ENCODE measurements around the gene STK4.

STK4 gene

DNA sequence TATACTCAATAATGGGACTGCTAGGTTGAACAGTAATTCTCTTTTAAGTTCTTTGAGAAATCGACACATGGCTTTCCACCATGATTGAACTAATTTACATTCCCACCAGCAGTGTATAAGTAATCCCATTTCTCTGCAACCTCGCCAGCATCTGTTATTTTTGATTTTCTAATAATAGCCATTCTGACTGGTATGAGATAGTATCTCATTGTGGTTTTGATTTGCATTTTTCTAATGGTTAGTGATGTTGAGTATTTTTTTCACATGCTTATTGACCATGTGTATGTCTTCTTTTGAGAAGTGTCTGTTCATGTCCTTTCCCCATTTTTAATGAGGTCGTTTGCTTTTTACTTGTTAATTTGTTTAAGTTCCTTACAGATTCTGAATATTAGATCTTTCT is 66.5 kb downstream of the STK4 start:
- DNase-seq: no peak

DNA sequence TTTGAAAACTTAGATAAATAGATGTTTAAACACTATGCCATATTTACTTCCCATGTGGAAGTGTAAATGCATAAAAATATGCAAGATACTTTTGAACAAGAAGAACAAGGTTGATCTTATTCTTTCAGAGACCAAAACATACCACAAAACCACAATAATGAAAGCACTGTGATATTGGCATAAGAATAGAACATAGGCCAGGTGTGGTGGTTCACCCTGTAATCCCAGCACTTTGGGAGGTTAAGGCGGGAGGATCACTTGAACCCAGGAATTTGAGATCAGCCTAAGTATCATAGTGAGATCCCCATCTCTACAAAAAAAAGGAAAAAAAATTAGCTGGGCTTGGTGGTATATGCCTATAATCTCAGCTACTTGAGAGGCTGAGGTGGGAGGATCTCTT is 68.1 kb downstream of the STK4 start:
- no peak for DNase-seq

DNA sequence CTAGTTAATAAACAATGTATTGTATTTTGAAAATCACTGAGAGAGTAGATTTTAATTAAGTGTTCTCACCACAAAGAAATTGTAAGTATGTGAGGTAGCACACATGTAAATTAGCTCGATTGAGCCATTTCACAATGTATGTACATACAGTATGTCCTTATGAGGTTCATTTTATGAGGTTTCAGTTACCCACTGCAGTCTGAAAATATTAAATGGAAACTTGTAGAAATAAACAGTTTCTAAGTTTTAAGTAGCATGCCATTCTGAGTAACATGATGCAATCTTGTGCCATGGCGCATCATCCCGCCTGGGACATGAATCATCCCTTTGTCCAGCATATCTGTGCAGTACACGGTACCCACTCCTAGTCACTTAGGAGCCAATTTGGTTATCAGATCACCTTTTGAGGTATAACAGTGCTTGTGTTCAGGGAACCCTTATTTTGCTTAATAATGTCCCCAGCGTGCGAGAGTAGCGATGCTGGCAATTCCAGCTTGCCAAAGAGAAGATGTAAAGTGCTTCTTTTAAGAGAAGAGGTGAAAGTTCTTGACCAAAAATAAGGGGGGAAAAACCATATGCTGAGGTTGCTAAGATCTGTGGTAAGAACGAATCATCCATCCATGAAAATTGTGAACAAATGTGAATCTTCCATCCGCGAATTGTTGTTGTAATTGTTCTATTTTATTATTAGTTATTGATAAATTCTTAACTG is 69.9 kb downstream of the STK4 start:
- DNase-seq: no peak

DNA sequence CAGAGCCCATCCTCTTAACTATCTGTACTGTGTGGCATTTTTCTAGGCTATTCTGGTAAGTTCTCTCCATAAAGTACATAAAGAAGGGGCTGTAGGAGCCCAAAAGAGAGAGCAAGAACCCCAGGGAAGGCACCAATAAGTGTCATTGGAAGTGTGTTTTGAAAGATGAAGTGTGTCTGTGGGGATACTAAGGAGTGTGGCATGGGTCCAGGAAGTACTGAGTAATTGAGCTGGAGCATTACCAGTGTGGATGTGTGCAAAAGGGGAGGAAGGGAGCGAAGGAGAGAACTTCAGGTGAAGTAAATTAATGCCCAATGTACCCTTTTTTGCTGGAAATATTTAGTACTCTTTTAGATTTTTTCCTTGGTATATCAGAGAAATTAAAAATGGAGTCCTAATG is 70.7 kb downstream of the STK4 start:
- no peak for DNase-seq

DNA sequence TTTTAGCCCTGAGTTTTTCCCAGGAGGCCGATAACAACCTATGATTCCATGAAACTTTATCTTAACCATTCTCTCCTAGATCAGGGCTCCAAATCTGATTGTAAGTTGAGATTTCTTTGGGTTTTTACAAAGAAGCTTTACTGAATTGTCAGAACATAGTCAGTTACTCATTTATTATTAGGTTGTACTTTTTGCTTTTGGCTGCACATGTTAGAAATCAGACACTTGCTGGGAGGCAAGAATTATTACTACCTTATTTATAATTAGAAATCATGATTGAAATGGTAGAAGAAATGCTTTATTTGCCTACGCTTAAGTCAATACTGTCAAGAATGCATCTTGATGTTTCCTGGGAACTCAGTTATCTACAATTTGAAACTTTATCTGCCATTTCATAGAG is 71.3 kb downstream of the STK4 start:
- no peak for DNase-seq

DNA sequence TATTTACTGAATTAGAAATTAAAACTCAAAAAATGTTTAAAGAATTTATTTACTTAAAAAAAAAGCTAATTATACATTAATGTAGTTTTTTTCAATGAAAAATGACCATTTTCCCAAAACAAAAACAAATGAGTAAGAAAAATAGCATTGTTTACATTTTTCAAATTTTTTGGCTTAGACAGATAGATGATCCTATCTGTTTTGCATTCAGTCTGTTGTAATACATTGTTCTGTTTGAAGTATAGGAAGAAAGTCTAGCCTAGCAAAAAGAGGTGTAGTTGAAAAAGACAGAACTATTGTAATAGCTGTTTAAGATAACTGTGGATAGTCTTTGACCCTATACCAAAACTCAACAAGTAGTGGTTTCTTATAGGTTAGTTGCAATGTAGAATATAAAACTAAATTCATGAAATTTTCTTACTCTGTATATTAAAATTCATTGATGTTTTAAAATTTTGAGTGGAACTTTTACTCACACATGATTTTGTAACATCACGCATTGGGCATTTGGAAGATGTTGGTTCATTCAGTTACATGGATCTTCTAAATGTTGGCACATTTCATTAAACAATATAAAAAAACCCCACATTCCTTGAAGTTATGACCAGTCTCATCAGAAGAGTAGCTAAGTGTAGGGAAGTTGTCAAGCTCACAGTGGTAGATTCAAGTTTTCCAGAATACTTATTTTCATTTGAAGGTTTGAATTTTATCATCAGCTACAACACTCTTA is 72.6 kb downstream of the STK4 start:
- DNase-seq: no peak

DNA sequence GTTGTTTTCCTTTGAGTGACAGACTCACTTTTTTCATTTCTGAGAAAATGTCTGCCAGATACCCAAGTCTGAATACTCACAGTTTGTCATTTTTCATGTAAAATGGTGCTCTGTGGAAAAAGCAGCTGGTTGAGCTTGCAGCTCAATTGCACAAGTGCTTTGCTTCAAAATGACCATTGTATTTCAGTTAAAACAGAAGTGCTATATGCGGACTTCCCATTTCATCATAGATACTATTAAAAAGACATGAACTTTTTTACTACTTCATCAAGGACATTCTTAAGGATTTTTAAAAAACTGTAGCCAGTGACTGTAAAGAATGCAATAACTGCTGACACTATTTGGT is 73.1 kb downstream of the STK4 start:
- no peak for DNase-seq

DNA sequence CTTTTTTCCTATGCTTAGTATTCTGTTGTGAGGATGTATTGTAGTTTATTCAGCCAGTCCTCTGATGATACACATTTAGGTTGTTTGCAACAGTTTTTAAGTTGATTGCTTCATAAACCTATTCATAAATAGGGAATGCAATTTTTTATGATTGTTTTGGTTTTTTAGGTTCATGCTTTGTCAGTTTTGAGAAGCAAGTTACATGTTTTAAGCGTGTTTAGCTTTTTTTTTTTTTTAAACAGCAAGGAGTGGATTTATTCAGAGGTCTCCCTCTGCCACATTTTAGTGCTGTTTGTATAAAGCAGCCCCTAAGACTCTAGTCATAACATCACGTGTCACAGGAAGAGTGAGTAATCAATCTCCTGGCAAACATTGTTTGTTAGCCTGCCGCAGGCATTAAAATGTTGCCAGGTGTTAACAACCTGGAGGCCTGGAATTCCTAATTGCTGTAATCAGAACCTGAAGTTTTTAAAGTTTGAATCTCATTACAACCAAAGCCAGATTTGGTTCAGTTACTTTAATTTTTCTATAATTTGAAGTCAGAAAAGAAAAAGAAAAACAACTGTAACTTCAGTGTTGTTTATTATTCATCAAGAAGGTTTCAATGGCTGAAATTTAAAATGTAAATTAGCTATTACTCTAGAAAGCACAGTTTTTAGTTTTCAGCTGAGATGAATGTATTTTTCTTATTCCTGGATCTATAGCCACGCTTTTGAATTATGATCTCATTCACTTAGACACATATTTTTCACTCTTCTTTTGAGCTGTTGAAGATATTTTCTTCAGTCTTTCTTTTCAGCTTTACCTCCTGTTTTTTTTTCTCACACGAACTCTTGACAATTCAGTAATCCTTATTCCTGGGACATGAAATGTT is 75.4 kb downstream of the STK4 start:
- no peak for DNase-seq

DNA sequence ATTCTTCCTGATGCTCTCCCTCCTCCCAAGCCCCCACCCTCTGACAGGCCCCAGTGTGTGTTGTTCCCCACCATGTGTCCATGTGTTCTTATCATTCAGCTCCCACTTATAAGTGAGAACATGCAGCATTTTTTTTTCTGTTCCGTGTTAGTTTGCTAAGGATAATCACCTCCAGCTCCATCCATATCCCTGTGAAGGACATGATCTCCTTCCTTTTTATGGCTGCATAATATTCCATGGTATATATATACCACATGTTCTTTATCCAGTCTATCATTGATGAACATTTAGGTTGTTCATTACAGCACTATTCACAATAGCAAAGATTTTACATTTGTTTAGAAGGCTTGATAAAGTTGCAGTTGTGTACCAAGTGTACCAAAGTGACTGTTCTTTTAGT is 76.7 kb downstream of the STK4 start:
- no peak for DNase-seq

DNA sequence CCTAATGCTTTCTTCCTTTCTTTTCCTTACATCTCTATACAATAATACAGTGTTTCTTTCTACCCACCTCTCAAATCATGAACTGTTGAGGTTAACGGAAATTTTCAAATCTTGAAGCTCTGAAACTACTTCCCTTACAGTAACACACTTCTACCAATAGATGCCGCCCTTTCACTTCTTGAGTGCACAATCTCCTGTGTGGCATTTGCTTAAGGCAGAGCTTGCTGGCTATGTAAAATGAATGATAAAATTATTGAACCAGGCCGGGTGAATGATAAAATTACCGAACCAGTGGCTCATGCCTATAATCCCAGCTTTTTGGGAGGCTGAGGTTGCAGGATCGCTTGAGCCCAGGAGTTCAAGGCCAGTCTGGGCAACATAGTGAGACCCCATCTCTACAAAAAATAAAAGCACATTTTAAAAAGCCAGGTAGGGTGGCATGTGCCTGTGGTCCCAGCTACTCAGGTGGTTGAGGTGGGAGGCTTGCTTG is 77.8 kb downstream of the STK4 start:
- DNase-seq: peak; percentile 16

DNA sequence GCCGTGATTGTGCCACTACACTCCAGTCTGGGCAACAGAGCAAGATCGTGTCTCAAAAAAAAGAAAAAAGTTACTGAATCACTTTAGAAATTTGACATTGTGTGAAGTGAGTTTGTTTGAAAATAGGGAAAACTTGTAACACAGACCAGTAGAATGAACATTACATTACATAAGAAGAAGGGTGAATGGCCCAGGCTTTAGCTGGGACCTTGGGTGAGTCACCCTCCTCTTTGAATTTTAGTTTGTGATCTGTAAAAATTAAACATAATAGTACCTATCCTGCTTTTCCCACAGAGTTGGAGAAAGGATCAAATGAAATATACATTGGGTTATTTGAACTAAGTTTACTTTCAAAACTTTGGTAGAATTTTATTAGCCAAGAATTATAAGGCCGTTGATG is 78.3 kb downstream of the STK4 start:
- DNase-seq: no peak

DNA sequence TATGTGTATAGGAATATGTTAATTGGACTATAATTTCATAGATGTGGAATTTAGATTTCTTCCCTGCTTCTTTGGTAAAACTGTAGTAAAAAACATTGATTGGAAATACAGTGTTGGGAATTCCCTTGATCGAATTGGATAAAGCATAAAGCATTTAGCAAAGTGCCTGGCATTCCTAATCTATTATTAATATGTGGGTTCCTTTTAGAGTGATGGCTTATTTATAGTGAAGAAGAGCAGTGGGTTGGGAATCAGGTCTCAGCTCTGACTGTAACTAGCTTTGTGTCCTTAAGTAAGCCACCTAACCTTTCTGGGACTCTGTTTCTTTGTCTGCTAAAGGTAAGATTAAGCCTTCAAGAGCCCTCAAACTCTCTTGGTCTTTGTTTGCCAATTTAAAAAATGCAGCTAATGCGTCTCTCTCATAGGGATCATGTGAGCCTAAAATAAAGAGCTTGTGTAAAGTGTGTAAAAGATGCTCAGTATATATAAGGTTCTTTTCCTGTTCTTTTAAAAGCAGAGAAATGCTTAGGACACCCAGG is 81.3 kb downstream of the STK4 start:
- DNase-seq: no peak

DNA sequence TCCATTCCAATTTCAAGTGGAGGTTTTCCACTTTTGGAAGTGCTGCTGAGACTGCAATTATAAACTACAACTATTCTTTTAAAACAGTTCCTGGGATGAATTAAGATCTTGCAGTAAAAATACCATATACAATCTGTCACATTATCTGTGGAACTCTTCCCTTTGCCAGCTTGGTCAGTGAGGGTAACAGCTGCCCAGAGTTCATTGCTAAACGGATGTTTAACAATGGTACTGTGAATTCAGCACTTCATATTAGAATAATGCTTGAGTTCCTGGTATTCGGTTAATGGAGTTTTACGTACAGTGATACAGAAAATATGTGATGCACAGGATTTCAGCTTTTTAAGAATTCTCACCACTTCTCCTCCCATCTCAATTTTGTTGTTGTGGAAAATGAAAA is 83.1 kb downstream of the STK4 start:
- no peak for DNase-seq

DNA sequence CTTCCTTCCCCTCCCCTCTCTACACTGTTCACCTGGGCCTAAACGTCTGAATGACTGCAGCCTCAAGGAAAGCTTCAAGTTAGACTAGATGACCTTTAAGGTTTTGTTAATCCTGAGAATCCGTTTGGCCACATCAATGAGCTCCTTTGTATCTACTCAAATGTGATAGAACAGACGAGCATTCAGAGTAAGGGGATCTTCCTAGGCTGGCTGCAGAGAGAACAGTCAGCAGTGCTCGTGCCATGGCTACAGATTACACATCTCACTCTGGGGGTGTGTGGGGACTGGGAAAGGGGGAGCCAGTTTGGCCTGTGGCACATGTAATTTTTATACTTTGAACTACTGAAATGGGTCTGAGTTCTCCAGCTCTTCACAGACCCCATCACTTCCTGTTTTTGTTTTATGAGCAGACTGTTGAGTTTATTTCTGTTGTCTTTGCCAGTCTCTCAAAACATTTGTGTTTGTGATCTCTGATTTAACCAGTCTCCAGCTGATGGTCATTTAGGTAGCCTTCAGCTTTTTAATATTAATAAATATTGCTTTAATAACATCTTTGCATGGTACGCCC is 83.7 kb downstream of the STK4 start:
- DNase-seq: no peak

DNA sequence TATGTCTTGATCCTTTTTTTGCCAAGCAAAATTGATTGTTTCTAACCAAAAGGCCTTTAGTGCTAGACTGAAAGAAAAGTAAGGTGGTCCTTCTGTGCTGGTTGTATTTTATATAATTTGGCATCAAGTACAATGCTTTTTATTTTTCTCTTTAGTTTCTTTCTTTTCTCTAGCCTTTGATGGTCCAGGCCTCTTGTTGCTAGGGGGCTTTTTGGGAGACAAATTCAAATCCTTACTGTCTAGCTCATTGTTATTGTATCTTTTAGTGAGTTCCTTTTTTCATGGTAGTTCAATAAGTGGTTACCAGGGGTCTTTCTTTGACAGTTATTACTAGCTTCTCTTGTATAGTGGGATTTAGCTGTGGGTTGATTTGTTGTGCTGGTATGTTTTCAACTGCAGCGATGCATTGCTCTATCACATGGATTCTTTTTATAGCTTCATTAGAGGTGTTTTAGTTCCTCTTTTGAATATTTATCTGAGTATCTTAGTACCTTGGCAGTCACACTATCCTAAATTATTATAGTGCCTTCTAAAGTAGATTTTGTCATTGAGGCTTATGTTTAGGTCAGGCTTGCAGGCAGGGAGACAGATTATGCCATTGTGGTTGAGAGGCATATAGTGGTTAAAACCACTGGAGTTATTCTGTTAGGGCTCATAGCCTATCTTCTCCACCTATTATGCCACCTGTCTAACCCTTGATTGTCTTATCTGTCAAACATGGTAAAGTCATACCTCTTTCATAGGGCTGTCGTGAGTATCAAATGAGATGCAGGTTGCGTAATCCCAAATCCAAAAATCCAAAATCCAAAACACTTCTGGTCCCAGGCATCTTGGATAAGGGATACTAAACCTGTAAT is 85.1 kb downstream of the STK4 start:
- DNase-seq: no peak

DNA sequence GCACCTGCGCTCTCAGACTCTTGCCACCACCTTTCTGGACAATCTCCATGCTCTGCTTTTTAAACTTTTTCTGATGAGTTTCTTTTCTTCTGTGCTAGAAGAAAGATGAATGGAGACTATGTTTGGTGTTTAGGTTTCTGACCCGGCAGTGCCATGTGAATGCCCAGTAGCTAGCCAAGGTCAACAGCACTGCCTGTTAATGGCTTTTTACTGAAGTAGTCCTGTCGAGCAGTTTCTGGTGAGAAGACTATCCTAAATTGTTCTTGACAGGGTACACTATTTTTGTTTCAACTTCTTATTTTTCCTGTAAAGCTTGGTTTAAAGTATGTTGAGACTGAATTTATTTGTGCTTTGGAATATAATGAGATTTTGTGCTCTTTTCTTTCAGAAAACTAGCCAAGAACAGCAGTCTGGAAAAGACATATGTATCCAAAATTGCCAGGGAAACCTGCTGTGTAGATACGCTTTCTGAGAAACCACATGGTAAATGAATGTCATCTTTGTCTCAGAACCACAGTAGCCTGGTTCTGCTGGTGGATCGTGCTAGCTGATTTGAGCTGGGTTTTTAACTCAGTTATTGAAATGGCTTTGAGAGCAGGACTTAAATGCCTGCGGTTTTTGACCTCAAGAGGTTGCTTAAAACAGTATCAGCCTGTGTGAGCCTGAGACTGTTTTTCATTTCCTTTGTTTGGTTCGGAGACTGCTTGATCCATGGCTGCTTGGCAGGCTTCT is 86.6 kb downstream of the STK4 start:
- no peak for DNase-seq

DNA sequence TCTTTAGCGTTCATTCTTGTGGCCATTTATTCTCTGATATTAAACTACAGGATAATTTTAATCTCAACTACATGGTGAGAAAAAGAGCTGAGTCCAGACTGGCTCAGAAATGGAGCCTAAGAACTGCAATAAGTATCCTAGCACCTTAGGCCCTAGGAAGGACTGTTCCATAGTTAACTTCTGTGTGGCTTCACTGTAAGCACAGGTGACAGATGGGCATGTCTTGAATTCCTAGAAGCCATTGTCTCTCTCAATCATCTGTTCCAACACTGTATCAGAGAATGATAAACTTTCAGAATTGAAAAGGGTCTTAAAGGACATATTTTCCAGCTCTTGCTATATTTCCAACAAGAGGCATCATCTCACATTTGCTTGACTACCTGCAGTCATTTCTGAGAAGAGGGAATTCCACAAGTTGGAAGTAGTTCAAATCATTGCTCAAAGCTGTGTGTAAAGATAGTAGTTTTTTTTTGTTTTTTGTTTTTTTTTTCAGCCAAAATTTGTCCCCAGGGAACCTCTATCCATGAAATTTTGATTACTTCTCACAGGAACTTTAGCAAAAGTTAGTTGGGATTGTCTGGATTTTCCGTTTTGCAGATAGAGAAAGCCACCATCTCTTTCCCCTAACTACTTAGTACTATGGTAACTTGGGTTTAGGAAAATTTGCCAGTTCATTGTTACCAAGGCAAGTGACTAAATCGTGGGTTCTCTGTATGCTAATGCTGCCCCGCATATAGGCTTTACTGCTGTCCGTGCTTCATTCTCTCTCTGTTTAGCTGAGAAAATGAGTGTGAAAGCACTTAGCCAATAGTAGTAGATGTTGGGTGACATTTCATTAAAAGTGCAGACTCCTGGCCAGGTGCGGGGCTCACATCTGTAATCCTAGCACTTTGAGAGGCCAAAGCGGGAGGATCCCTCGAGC is 87.4 kb downstream of the STK4 start:
- DNase-seq: no peak

DNA sequence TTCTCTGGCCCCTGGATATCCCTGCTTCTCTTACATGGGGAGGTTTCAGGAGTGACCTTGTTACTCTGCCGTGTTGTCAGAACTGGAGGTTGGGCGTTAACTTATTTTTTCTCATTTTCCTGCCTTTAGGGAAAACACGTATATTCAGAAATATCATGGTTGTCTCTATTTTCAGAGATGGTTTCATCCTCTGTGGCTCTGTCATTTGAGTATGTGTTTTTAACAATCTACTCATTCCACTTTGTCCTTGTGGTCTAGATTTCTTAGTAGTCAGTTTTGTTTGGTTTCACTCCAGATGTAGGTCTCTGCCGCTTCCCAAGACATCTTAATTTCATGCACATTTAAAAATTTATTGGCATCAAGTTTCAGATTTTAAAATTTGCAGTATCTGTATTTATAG is 88.7 kb downstream of the STK4 start:
- DNase-seq: no peak

DNA sequence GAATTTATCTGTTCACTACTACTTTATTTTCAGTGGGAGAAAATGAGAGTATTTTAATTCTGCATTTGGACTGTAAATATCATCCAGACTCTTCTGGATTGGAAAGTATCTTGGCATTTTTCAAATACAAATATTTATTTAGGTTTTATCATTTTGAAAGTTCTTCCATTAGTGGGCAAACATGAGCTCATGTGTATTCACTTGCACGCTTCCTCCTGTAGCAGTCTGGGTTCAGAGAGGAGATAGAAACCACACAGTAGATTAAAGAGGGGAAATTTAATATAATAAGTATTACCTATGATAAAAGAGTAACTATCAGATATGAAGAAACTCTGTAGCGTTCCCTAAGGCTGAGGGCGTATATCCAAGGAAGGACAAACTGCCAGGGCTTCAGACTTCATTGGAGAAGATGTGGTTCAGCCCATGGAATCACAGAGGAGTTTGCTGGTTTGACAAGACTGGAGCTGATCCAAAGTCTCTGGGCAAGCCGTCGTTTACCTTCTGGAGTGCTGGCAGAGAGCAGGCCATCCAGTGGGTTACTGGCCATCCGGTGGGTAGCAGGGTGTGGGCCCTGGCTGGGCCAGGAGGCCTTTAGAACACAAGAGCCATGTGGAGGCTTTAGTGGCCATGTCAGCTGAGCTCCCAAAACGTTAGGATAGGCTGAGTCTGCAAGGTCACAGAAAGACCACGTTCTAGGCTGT is 90.3 kb downstream of the STK4 start:
- DNase-seq: no peak

All from NCI-H510A (cell line).